Mammary epithelial cell (primary cell): Measurements from ENCODE around the gene TSPY4.
"Not testable (repeated sequence)": the region's sequence is repeated elsewhere in the genome, so short reads cannot be mapped to it uniquely, and the experiment has no call there.

Source experiments
- EZH2 ChIP-seq: IDR thresholded peaks from 2 replicates; pipeline ENCODE4 v1.6.1; 2012; ENCODE audit warnings: low read length, inconsistent platforms, borderline replicate concordance
- TF ChIP-seq, protein P1 (sequence below), 2 donors: IDR thresholded peaks in 1 of 2; conservative IDR thresholded peaks in 1 of 2; 2 replicates each; pipeline ENCODE4 v1.5.1; 2011 to 2012; ENCODE audit warnings: inconsistent platforms in 2 of 2, low read length in 2 of 2, mild to moderate bottlenecking in 2 of 2, control low read depth in 1 of 2, low read depth in 1 of 2; ENCODE audit not compliant: insufficient read depth in 1 of 2; ENCODE audit errors: extremely low read depth in 1 of 2

DNA sequence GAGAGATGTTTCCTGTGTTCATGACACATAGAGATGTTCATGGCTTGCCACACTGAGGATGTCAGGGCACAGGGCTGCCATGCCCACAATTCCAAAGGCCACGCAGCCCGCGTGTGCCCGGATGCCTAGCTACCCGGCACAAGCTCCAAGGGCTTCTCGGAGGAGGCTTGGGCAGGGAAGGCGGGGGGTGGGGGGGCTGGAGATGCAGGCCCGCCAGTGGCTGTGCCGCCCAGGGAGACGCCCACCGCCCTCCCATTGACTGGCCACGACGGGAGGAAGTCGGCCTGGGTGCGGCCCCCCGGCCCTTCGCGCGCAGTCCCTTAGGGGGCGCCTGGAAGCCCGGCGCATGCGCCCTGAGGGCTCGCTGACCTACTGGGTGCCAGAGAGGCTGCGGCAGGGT is 20.2 kb downstream of the TSPY4 start, which contains the start of gene TSPY8:
- not testable (repeated sequence) for TF ChIP-seq EZH2
- TF ChIP-seq, protein P1, sequence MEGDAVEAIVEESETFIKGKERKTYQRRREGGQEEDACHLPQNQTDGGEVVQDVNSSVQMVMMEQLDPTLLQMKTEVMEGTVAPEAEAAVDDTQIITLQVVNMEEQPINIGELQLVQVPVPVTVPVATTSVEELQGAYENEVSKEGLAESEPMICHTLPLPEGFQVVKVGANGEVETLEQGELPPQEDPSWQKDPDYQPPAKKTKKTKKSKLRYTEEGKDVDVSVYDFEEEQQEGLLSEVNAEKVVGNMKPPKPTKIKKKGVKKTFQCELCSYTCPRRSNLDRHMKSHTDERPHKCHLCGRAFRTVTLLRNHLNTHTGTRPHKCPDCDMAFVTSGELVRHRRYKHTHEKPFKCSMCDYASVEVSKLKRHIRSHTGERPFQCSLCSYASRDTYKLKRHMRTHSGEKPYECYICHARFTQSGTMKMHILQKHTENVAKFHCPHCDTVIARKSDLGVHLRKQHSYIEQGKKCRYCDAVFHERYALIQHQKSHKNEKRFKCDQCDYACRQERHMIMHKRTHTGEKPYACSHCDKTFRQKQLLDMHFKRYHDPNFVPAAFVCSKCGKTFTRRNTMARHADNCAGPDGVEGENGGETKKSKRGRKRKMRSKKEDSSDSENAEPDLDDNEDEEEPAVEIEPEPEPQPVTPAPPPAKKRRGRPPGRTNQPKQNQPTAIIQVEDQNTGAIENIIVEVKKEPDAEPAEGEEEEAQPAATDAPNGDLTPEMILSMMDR (conservative IDR thresholded peaks at IDR 0.05 in 1 of 2, IDR thresholded peaks at IDR 0.05 in 1 of 2; ENCODE audit: extremely low read depth in 1 of 2, insufficient read depth in 1 of 2, low read depth in 1 of 2, low read length in 2 of 2) = not testable (repeated sequence)
